K562 (cell line): ENCODE data around the gene CYB561A3. TPM values are rescaled to one million over a fixed set of nuclear protein-coding genes. Genes with fewer than 3 reads are reported as not detected.

Source experiments
- CTCFL ChIP-seq: IDR thresholded peaks from 2 replicates; pipeline ENCODE4 v1.6.1; 2011; ENCODE audit warnings: borderline replicate concordance, low read depth, mild to moderate bottlenecking, moderate library complexity, low read length; ENCODE audit not compliant: insufficient read depth, poor library complexity, severe bottlenecking
- FOXJ2 ChIP-seq: fragments of 200-800 bp; sonication (Bioruptor generic); IDR thresholded peaks from 2 replicates; pipeline ENCODE4 v1.6.1; 2016; ENCODE audit warnings: missing genetic modification characterization, missing compliant biosample characterization
- FOXP4 ChIP-seq: sonication (generic); formaldehyde crosslinking; IDR thresholded peaks from 2 replicates; pipeline ENCODE4 v1.8.0; 2022; ENCODE audit warnings: mild to moderate bottlenecking, missing genetic modification reagents, borderline replicate concordance
- HMG20A ChIP-seq: fragments of 450-650 bp; formaldehyde crosslinking; conservative IDR thresholded peaks from 2 replicates; pipeline ENCODE4 v1.4.0; 2020; ENCODE audit warnings: mild to moderate bottlenecking, mixed read lengths
- IRF2 ChIP-seq: sonication (generic); formaldehyde crosslinking; IDR thresholded peaks from 2 replicates; pipeline ENCODE4 v1.8.1; 2022; ENCODE audit warnings: mild to moderate bottlenecking, missing genetic modification reagents
- MAFF ChIP-seq: IDR thresholded peaks from 2 replicates; pipeline ENCODE4 v1.6.1; 2012; ENCODE audit warnings: low read length, improper control_type of control experiment
- MAZ ChIP-seq, 2 experiments: fragments of 450-650 bp in 1 of 2; sonication (generic) in 1 of 2; formaldehyde crosslinking; IDR thresholded peaks in 1 of 2; conservative IDR thresholded peaks in 1 of 2; 2 replicates each; pipeline versions ENCODE4 v1.4.0 to v1.5.0; 2020; ENCODE audit warnings: mild to moderate bottlenecking in 1 of 2, missing genetic modification reagents in 1 of 2
- POLR2H ChIP-seq: IDR thresholded peaks from 2 replicates; pipeline ENCODE4 v1.6.1; 2016; ENCODE audit warnings: missing genetic modification characterization, low read depth, mild to moderate bottlenecking, control low read depth, missing compliant biosample characterization, moderate library complexity
- RNF219 ChIP-seq: fragments of 250-450 bp; sonication (Bioruptor Pico); IDR thresholded peaks from 2 replicates; pipeline ENCODE4 v1.5.0; 2022; ENCODE audit warnings: mild to moderate bottlenecking
- SIRT6 ChIP-seq: IDR thresholded peaks from one replicate; pipeline ENCODE4 v1.6.1; 2012; ENCODE audit warnings: low read depth, mild to moderate bottlenecking, control low read depth, inconsistent platforms, low read length, moderate library complexity
- TAL1 ChIP-seq: fragments of 450-650 bp; IDR thresholded peaks from 2 replicates; pipeline ENCODE4 v1.6.1; 2016; ENCODE audit warnings: mild to moderate bottlenecking
- TSC22D4 ChIP-seq: fragments of 450-650 bp; IDR thresholded peaks from 2 replicates; pipeline ENCODE4 v1.6.1; 2016; ENCODE audit warnings: missing genetic modification characterization, missing biosample characterization, control low read depth
- ZFP1 ChIP-seq: fragments of 450-650 bp; formaldehyde crosslinking; IDR thresholded peaks from 2 replicates; pipeline ENCODE4 v1.4.0; 2020; ENCODE audit warnings: mild to moderate bottlenecking, mixed read lengths
- ZHX1 ChIP-seq: fragments of 150-350 bp; conservative IDR thresholded peaks from 2 replicates; pipeline ENCODE4 v1.6.1; 2014; ENCODE audit warnings: low read length
- ZNF3 ChIP-seq: fragments of 250-450 bp; sonication (Bioruptor Pico); IDR thresholded peaks from 2 replicates; pipeline ENCODE4 v1.5.0; 2021; ENCODE audit warnings: mild to moderate bottlenecking, moderate library complexity
- polyA plus RNA-seq, 8 experiments: library from polyadenylated mRNA; depleted of rRNA in 4 of 8; stranded (reverse) in 5 of 8; unstranded in 3 of 8; fragments of >200 nt; fragmentation: Nextera tagmentation in 2 of 8; fragmentation: Illumina TruSeq in 1 of 8; extraction: Ambion mirVana in 2 of 8; extraction: Trizol in 1 of 8; gene quantifications; 2 replicates each; pipeline versions ENCODE4 v1.2.1 to v1.2.3, GENCODE V29; 2011 to 2014; ENCODE audit warnings: inconsistent platforms in 1 of 8, missing spikeins in 1 of 8
- total RNA-seq, 7 experiments: library from RNA; depleted of rRNA in 6 of 7; stranded (reverse); fragments of >200 nt in 6 of 7; fragmentation: Illumina TruSeq in 2 of 7; extraction: Trizol in 2 of 7; gene quantifications; 2 replicates each; pipeline versions ENCODE4 v1.2.1 to v1.2.3, GENCODE V29; 2011 to 2021; ENCODE audit warnings: low replicate concordance in 1 of 7

The CYB561A3 gene
- total and polyA plus RNA-seq, 9 of the 15 experiments (the other 6 are each of a cell fraction or from before 2014, with no cell fraction given): 29.2 to 78.9 (median 37.9) TPM

- TF ChIP-seq CTCFL (no peak), MAZ (CRISPR knock-in tag; conservative IDR thresholded peaks at IDR 0.05 in 1 of 2, IDR thresholded peaks at IDR 0.05 in 1 of 2) (0 out of 4 replicates have a peak, but pooled peaks of 1 of the 2 experiments have one; percentile 7), TAL1 (no peak), FOXP4 (CRISPR knock-in tag) (no peak), ZNF3 (CRISPR knock-in tag) (no peak), RNF219 (no peak), SIRT6 (no peak), FOXJ2 (tag) (no peak), IRF2 (no peak), MAFF (no peak), TSC22D4 (no peak), ZHX1 (no peak), HMG20A (no peak), ZFP1 (no peak), POLR2H (tag) (no peak)
Measured at GRCh38 chr11:61384271-61385242, 22.9 kb upstream of the CYB561A3 start (continued).
